Kidney (tissue), 14 donors: ENCODE results near the gene NHLRC4. TPM values are rescaled to one million over a fixed set of nuclear protein-coding genes. Genes with fewer than 3 reads are reported as not detected.

ENCODE experiments used
- DNase-seq, 5 donors: peaks; one replicate each; pipeline ENCODE4 v3.0.0-alpha.2; 2013 to 2020
- FAIRE-seq: peaks from 2 replicates; lab custom pipeline; 2012; peaks lifted over from hg19 to GRCh38; lab: Jason Lieb, UNC
- H3K27ac ChIP-seq, 2 donors: one replicate each; pipeline ENCODE4 v1.7.0; 2013; ENCODE audit warnings: low read depth in 2 of 2, low read length in 2 of 2, inconsistent platforms in 1 of 2
- H3K27me3 ChIP-seq: one replicate; pipeline ENCODE4 v1.7.1; 2013; ENCODE audit warnings: low read length, inconsistent platforms; ENCODE audit not compliant: control insufficient read depth, insufficient read depth
- H3K36me3 ChIP-seq, 3 donors: one replicate each; pipeline versions ENCODE4 v1.7.0 to v1.7.1; 2013; ENCODE audit warnings: low read length in 3 of 3, control low read depth in 1 of 3, inconsistent platforms in 1 of 3; ENCODE audit not compliant: insufficient read depth in 3 of 3, control insufficient read depth in 2 of 3
- H3K4me1 ChIP-seq, 3 donors: one replicate each; pipeline versions ENCODE4 v1.7.0 to v1.7.1; 2013; ENCODE audit warnings: low read length in 3 of 3, inconsistent platforms in 1 of 3, low read depth in 1 of 3; ENCODE audit not compliant: control insufficient read depth in 2 of 3, insufficient read depth in 2 of 3
- H3K4me3 ChIP-seq, 3 donors: one replicate each; pipeline versions ENCODE4 v1.7.0 to v1.8.1; 2013; ENCODE audit warnings: low read length in 3 of 3, control low read depth in 1 of 3, inconsistent platforms in 1 of 3
- H3K9ac ChIP-seq, 3 donors: one replicate each; pipeline versions ENCODE4 v1.7.0 to v1.7.1; 2013; ENCODE audit warnings: low read length in 3 of 3, control low read depth in 1 of 3, inconsistent platforms in 1 of 3
- H3K9me3 ChIP-seq, 3 donors: one replicate each; pipeline versions ENCODE4 v1.7.0 to v1.7.1; 2013; ENCODE audit warnings: low read length in 3 of 3, control low read depth in 1 of 3, inconsistent platforms in 1 of 3; ENCODE audit not compliant: control insufficient read depth in 2 of 3, insufficient read depth in 1 of 3
- CTCF ChIP-seq: IDR thresholded peaks from 3 replicates; pipeline ENCODE4 v1.5.1; 2012; ENCODE audit warnings: mild to moderate bottlenecking, moderate library complexity, borderline replicate concordance; ENCODE audit not compliant: insufficient read depth; ENCODE audit errors: extremely low read depth
- intact Hi-C: fragments of 100-400 bp; cut with DNase I; formaldehyde crosslinking; loops from one replicate; pipeline ENCODE4 v1.11.1; 2022
- polyA plus RNA-seq: library from polyadenylated mRNA; stranded (reverse); fragments of 350-450 nt; fragmentation: Illumina TruSeq; extraction: RNeasy Lipid Tissue Mini Kit (QIAGEN cat#74804); gene quantifications from one replicate; pipeline ENCODE4 v1.2.3, GENCODE V29; 2014; ENCODE audit warnings: low read depth, low replicate concordance; ENCODE audit not compliant: insufficient read depth
- total RNA-seq: library from RNA; stranded (reverse); fragmentation: NEBNext Ultra II Directional; extraction: Animal tissue kit (Norgen Biotek cat#: 25700); gene quantifications from one replicate; pipeline ENCODE4 v1.2.1, GENCODE V29; 2021
- donor health status: control.
- donor health status: control.
- donor health status: control.
- donor health status: control.
- donor health status: control.
- donor health status: DM: yes; HTN: yes; CAD: no.
- donor health status: Normal renal cell carcinoma (clear cell type).

The NHLRC4 gene
- total and polyA plus RNA-seq, 2 donors from 2014 or later, result 3.3 to 17.4 TPM

- Histone ChIP-seq H3K4me1 (peaks cover 0 to 19% (median 14%) of the 10 kb centered on the region in 3 donors), H3K4me3 (no peak overlapping the region), H3K9ac (peak overlapping the region in 1 of 3 donors; percentile 26), H3K36me3 (peaks cover 0 to 28% (median 14%) of the 10 kb centered on the region in 3 donors), H3K27ac (no peak overlapping the region), H3K9me3 (no peaks in the 10 kb centered on the region), H3K27me3 (no peaks in the 10 kb centered on the region)
- TF ChIP-seq CTCF, result no peak
- DNase-seq (peak in 2 of 5 donors; percentile 55 to 77), FAIRE-seq (no peak)
- intact Hi-C loops, result no loop called here
Observed at GRCh38 chr16:522320-523096, 44.3 kb upstream of the NHLRC4 start.

GRCh38 chr16:523097-523741 is 43.6 kb upstream of the NHLRC4 start:
- FAIRE-seq (no peak), DNase-seq (peak in 1 of 5 donors; percentile 65)
- no peaks in the 10 kb centered on the region for H3K27me3 ChIP-seq
- H3K27ac ChIP-seq, result no peak overlapping the region
- peaks cover 0 to 28% (median 14%) of the 10 kb centered on the region in 3 donors for H3K36me3 ChIP-seq
- H3K9ac ChIP-seq, result peak overlapping the region in 1 of 3 donors; percentile 26
- TF ChIP-seq CTCF, result no peak
- intact Hi-C loops, result no loop called here
- H3K9me3 ChIP-seq, result no peaks in the 10 kb centered on the region
- peaks cover 0 to 19% (median 14%) of the 10 kb centered on the region in 3 donors for H3K4me1 ChIP-seq
- H3K4me3 ChIP-seq, result no peak overlapping the region

- peaks cover 0 to 30% (median 23%) of the 10 kb centered on the region in 3 donors for H3K4me1 ChIP-seq
Observed at GRCh38 chr16:524274-525040, 42.3 kb upstream of the NHLRC4 start.

More at GRCh38 chr16:524274-525040, 42.3 kb upstream of the NHLRC4 start:
- Histone ChIP-seq H3K27me3 (no peaks in the 10 kb centered on the region), H3K27ac (peak overlapping the region in 1 of 2 donors; percentile 50), H3K9ac (no peak overlapping the region), H3K36me3 (peaks cover 0 to 19% (median 12%) of the 10 kb centered on the region in 3 donors), H3K9me3 (no peaks in the 10 kb centered on the region), H3K4me3 (no peak overlapping the region)
- TF ChIP-seq CTCF, result no peak
- DNase-seq (peak in 2 of 5 donors; percentile 61 to 75), FAIRE-seq (no peak)
- intact Hi-C loops, result no loop called here
